Activated CD4-positive, alpha-beta T cell treated with anti-CD3 and anti-CD28 coated beads for 4 hours (primary cell): ENCODE data around the gene HEXD.
A peak's percentile ranks its signal among the peaks of the same experiment; 100 is the strongest.
"Not testable (repeated sequence)": the region's sequence is repeated elsewhere in the genome, so short reads cannot be mapped to it uniquely, and the experiment has no call there.

Experiments used
- DNase-seq, 2 donors: peaks; one replicate each; pipeline ENCODE4 v3.0.0-alpha.2; 2020

Gene HEXD

GRCh38 chr17:82397449-82398335 is 20.5 kb upstream of the HEXD start:
- no peak for DNase-seq

GRCh38 chr17:82399041-82399441 is 19.1 kb upstream of the HEXD start:
- DNase-seq, result no peak

GRCh38 chr17:82399601-82400101 is 18.5 kb upstream of the HEXD start:
- DNase-seq, result no peak

- DNase-seq, result no peak
These were observed 17.9 kb upstream of the HEXD start for GRCh38 chr17:82400206-82400605.

GRCh38 chr17:82400830-82401229 is 17.3 kb upstream of the HEXD start:
- DNase-seq, result peak; percentile 26 to 39

- DNase-seq, result no peak
These were observed 15.3 kb upstream of the HEXD start for GRCh38 chr17:82402865-82403264.

- no peak for DNase-seq
These were observed 14.2 kb upstream of the HEXD start for GRCh38 chr17:82403662-82404660.

- no peak for DNase-seq
These were observed 13.1 kb upstream of the HEXD start for GRCh38 chr17:82405051-82405450.

- no peak for DNase-seq
These were observed 11.9 kb upstream of the HEXD start for GRCh38 chr17:82406131-82406671.

GRCh38 chr17:82407255-82407654 is 10.9 kb upstream of the HEXD start:
- DNase-seq, result no peak

- DNase-seq, result no peak
These were observed 9.7 kb upstream of the HEXD start for GRCh38 chr17:82408288-82408937.

- DNase-seq, result no peak
These were observed 9.2 kb upstream of the HEXD start for GRCh38 chr17:82408938-82409318.

GRCh38 chr17:82410014-82410716 is 8.0 kb upstream of the HEXD start:
- DNase-seq, result no peak

- no peak for DNase-seq
These were observed 6.6 kb upstream of the HEXD start for GRCh38 chr17:82411396-82412053.

- DNase-seq, result not testable (repeated sequence)
These were observed 6.1 kb upstream of the HEXD start for GRCh38 chr17:82412081-82412480.

- DNase-seq, result no peak
These were observed 5.3 kb upstream of the HEXD start for GRCh38 chr17:82412535-82413520.

GRCh38 chr17:82414548-82415281 is 3.4 kb upstream of the HEXD start:
- peak; percentile 71 to 78 for DNase-seq

- DNase-seq, result no peak
These were observed 2.8 kb upstream of the HEXD start for GRCh38 chr17:82415336-82415735.

GRCh38 chr17:82415786-82416185 is 2.4 kb upstream of the HEXD start:
- DNase-seq, result no peak
